ENCODE results near the gene RAB3B. TPM values are rescaled to one million over a fixed set of nuclear protein-coding genes. Genes with fewer than 3 reads are reported as not detected.

Gene RAB3B
- total and polyA plus RNA-seq, 2 of the 4 experiments (the other 2 are of a cell fraction): 33.6 to 78.5 TPM

DNA sequence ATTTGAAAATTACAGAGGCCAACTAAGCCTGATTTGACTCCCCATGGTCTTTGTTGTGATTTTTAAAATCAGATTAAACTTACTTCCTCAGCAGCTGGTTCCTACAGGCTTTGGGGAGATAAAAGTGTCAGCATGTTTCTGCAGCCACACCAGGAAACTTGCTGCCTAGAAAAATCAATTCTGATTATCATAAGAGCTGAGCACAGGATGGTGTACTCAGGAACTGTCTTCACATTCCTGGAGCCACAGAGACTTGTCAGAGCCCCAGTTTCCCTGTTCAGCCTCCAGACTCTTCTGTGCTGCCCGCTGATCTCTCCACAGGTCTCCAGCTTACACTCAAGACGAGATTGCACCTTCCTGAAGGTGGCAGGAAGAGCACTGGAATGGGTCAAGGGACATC, 23.9 kb downstream of the RAB3B start:
- intact Hi-C loops (cut with micrococcal nuclease): no loop called here
- Histone ChIP-seq H2AFZ (replicated peaks; ENCODE audit: low read length, poor library complexity) (no peak overlapping the region), H4K5ac (ENCODE audit: low read depth, low read length) (peak overlapping the region; percentile 61; the same call in 1 of the 2 replicates), H2BK5ac (ENCODE audit: low read depth, low read length, poor library complexity, severe bottlenecking) (peak overlapping the region; percentile 2), H4K8ac (ENCODE audit: low read depth in 2 of 2, low read length in 2 of 2) (peak overlapping the region in 1 of 2 experiments; percentile 4; a peak in 1 of 4 replicates), H3K79me1 (ENCODE audit: low read depth in 1 of 2, low read length in 2 of 2) (peaks cover 54 to 78% of the 10 kb centered on the region in 2 experiments), H3K9me1 (ENCODE audit: insufficient read depth, low read length) (peaks cover 13% of the 10 kb centered on the region), H3K4ac (ENCODE audit: low read depth, low read length) (0 out of 2 replicates have a peak overlapping the region, but pooled peaks have one; percentile 22), H4K91ac (ENCODE audit: insufficient read depth, low read depth, low read length) (no peak overlapping the region; the same call in 1 of the 2 replicates), H3K4me2 (ENCODE audit: low read depth, low read length) (no peak overlapping the region), H3K27me3 (ENCODE audit: control insufficient read depth, insufficient read depth, low read length) (no peaks in the 10 kb centered on the region), H3K56ac (ENCODE audit: extremely low read depth, insufficient read depth, low read length) (no peak overlapping the region), H2BK15ac (ENCODE audit: low read depth, low read length) (no peak overlapping the region), H3K4me3 (ENCODE audit: insufficient read depth, low read depth, low read length) (no peak overlapping the region), H4K20me1 (ENCODE audit: insufficient read depth, low read length) (no peaks in the 10 kb centered on the region), H3K9me3 (ENCODE audit: control insufficient read depth, insufficient read depth, low read length) (peaks cover 2% of the 10 kb centered on the region; the same call in 1 of the 2 replicates), H3K36me3 (ENCODE audit: control insufficient read depth, insufficient read depth, low read length) (peaks cover 10% of the 10 kb centered on the region), H2AK5ac (ENCODE audit: low read depth, low read length) (0 out of 2 replicates have a peak overlapping the region, but pooled peaks have one; percentile 41), H3K18ac (ENCODE audit: low read depth, low read length) (no peak overlapping the region), H3K23ac (ENCODE audit: low read depth, low read length) (no peak overlapping the region), H3K9ac (ENCODE audit: low read depth, low read length) (no peak overlapping the region), H3K27ac (ENCODE audit: insufficient read depth, low read length) (no peak overlapping the region), H2BK20ac (ENCODE audit: low read depth, low read length) (no peak overlapping the region), H3K4me1 (ENCODE audit: control insufficient read depth, insufficient read depth, low read length) (peaks cover 20% of the 10 kb centered on the region), H2BK120ac (ENCODE audit: low read depth, low read length) (no peak overlapping the region), H2AK9ac (replicated peaks; ENCODE audit: low read depth, low read length, poor library complexity) (no peak overlapping the region), H3K14ac (replicated peaks; ENCODE audit: low read depth, low read length) (no peak overlapping the region)
- CTCF ChIA-PET: no interaction called here
- ATAC-seq (ENCODE audit: low read depth) (no peak), DNase-seq (no peak)
- dilution Hi-C loops (cut with HindIII; ENCODE audit: low sequenced_read_pairs, unreplicated experiment): no loop called here
- in situ Hi-C loops (cut with MboI; ENCODE audit: low sequenced_read_pairs): no loop called here
- TF ChIP-seq BHLHE40 (IDR thresholded peaks at IDR 0.05; ENCODE audit: low read depth, low read length) (no peak), RFX5 (IDR thresholded peaks at IDR 0.05; ENCODE audit: low read depth, low read length) (no peak), NFE2L2 (IDR thresholded peaks at IDR 0.05; ENCODE audit: low read depth, low read length) (no peak), RAD21 (IDR thresholded peaks at IDR 0.05; ENCODE audit: low read length) (no peak), CHD1 (IDR thresholded peaks at IDR 0.05; ENCODE audit: low read depth, low read length) (no peak), MXI1 (IDR thresholded peaks at IDR 0.05; ENCODE audit: borderline replicate concordance, low read depth, low read length) (no peak), MAZ (IDR thresholded peaks at IDR 0.05; ENCODE audit: borderline replicate concordance, low read depth, low read length) (no peak), FOS (IDR thresholded peaks at IDR 0.05; ENCODE audit: low read depth, low read length) (no peak), CEBPB (IDR thresholded peaks at IDR 0.05; ENCODE audit: low read depth, low read length) (no peak), RCOR1 (IDR thresholded peaks at IDR 0.05; ENCODE audit: insufficient replicate concordance, low read length) (no peak), POLR2A (IDR thresholded peaks at IDR 0.05; ENCODE audit: low read depth, low read length) (no peak), MAFK (IDR thresholded peaks at IDR 0.05; ENCODE audit: low read depth, low read length) (no peak), SMC3 (IDR thresholded peaks at IDR 0.05; ENCODE audit: low read depth, low read length) (no peak)
- TF ChIP-seq, protein P1, sequence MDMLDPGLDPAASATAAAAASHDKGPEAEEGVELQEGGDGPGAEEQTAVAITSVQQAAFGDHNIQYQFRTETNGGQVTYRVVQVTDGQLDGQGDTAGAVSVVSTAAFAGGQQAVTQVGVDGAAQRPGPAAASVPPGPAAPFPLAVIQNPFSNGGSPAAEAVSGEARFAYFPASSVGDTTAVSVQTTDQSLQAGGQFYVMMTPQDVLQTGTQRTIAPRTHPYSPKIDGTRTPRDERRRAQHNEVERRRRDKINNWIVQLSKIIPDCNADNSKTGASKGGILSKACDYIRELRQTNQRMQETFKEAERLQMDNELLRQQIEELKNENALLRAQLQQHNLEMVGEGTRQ (IDR thresholded peaks at IDR 0.05; ENCODE audit: low read depth, low read length): no peak
- TF ChIP-seq, protein P2, sequence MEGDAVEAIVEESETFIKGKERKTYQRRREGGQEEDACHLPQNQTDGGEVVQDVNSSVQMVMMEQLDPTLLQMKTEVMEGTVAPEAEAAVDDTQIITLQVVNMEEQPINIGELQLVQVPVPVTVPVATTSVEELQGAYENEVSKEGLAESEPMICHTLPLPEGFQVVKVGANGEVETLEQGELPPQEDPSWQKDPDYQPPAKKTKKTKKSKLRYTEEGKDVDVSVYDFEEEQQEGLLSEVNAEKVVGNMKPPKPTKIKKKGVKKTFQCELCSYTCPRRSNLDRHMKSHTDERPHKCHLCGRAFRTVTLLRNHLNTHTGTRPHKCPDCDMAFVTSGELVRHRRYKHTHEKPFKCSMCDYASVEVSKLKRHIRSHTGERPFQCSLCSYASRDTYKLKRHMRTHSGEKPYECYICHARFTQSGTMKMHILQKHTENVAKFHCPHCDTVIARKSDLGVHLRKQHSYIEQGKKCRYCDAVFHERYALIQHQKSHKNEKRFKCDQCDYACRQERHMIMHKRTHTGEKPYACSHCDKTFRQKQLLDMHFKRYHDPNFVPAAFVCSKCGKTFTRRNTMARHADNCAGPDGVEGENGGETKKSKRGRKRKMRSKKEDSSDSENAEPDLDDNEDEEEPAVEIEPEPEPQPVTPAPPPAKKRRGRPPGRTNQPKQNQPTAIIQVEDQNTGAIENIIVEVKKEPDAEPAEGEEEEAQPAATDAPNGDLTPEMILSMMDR (conservative IDR thresholded peaks at IDR 0.05; ENCODE audit: low read depth, low read length): no peak
- TF ChIP-seq, protein P3, sequence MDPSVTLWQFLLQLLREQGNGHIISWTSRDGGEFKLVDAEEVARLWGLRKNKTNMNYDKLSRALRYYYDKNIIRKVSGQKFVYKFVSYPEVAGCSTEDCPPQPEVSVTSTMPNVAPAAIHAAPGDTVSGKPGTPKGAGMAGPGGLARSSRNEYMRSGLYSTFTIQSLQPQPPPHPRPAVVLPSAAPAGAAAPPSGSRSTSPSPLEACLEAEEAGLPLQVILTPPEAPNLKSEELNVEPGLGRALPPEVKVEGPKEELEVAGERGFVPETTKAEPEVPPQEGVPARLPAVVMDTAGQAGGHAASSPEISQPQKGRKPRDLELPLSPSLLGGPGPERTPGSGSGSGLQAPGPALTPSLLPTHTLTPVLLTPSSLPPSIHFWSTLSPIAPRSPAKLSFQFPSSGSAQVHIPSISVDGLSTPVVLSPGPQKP (IDR thresholded peaks at IDR 0.05; ENCODE audit: borderline replicate concordance, low read depth, low read length): no peak
- no TSS peak for BruUV-seq (replicated peaks)
- POLR2A ChIA-PET (ENCODE audit: unreplicated experiment): no interaction called here
- WGBS, 2 experiments (ENCODE audit: extremely low coverage in 2 of 2, insufficient read length in 1 of 2): no CpG with 5 or more reads among the region's 2 CpGs

Data from IMR-90 (cell line).